Spleen (tissue), 13 donors: ENCODE data around the gene ZC3H14. TPM values are rescaled to one million over a fixed set of nuclear protein-coding genes. Genes with fewer than 3 reads are reported as not detected.

Experiments used
- DNase-seq: peaks from one replicate; pipeline ENCODE4 v3.0.0-alpha.2; 2020
- H3K27ac ChIP-seq, 8 donors: fragments of 200-600 bp; sonication (generic) in 7 of 8; 1 replicate in 4 of 8; 2 replicates in 4 of 8; pipeline versions ENCODE4 v1.5.0 to v1.8.0; 2016 to 2021; ENCODE audit warnings: inconsistent platforms in 4 of 8, mild to moderate bottlenecking in 4 of 8, moderate library complexity in 1 of 8
- H3K27me3 ChIP-seq, 7 donors: fragments of 200-600 bp; sonication (generic) in 6 of 7; replicated peaks in 1 of 7; 1 replicate in 4 of 7; 2 replicates in 3 of 7; pipeline versions ENCODE4 v1.5.0 to v1.8.0; 2016 to 2021; ENCODE audit warnings: inconsistent platforms in 3 of 7, mild to moderate bottlenecking in 1 of 7
- H3K36me3 ChIP-seq, 6 donors: fragments of 200-600 bp; sonication (generic) in 5 of 6; 1 replicate in 4 of 6; 2 replicates in 2 of 6; pipeline versions ENCODE4 v1.5.0 to v1.8.0; 2016 to 2021; ENCODE audit warnings: inconsistent platforms in 2 of 6
- H3K4me1 ChIP-seq, 6 donors: fragments of 200-600 bp; sonication (generic) in 5 of 6; 1 replicate in 3 of 6; 2 replicates in 3 of 6; pipeline versions ENCODE4 v1.5.0 to v1.8.0; 2016 to 2021; ENCODE audit warnings: inconsistent platforms in 3 of 6
- H3K4me3 ChIP-seq, 8 donors: fragments of 200-600 bp; sonication (generic) in 7 of 8; 1 replicate in 4 of 8; 2 replicates in 4 of 8; pipeline versions ENCODE4 v1.5.0 to v1.8.0; 2016 to 2021; ENCODE audit warnings: inconsistent platforms in 4 of 8, mild to moderate bottlenecking in 4 of 8, moderate library complexity in 2 of 8
- H3K9me3 ChIP-seq, 8 donors: fragments of 200-600 bp; sonication (generic) in 7 of 8; 1 replicate in 4 of 8; 2 replicates in 4 of 8; pipeline versions ENCODE4 v1.5.0 to v1.8.0; 2016 to 2021; ENCODE audit warnings: inconsistent platforms in 4 of 8
- CTCF ChIP-seq, 11 experiments: fragments of 200-600 bp in 7 of 11; fragments of 450-650 bp in 4 of 11; sonication (generic) in 4 of 11; IDR thresholded peaks in 8 of 11; conservative IDR thresholded peaks in 3 of 11; 1 replicate in 7 of 11; 2 replicates in 4 of 11; pipeline versions ENCODE4 v1.4.0 to v1.8.0; 2016 to 2021; ENCODE audit warnings: antibody characterized with exemption in 11 of 11, inconsistent platforms in 4 of 11, mild to moderate bottlenecking in 1 of 11
- POLR2A ChIP-seq, 3 donors: fragments of 450-650 bp; IDR thresholded peaks; one replicate each; pipeline ENCODE4 v1.5.1; 2017; ENCODE audit warnings: antibody characterized with exemption in 3 of 3, mild to moderate bottlenecking in 1 of 3
- POLR2AphosphoS5 ChIP-seq, 3 donors: sonication (generic); formaldehyde crosslinking; IDR thresholded peaks; one replicate each; pipeline ENCODE4 v1.5.1; 2017; ENCODE audit warnings: antibody characterized with exemption in 3 of 3
- WGBS, 5 donors: extraction: QIAGEN DNeasy Blood & Tissue Kit in 3 of 5; methylation state at CpG; one replicate each; pipeline versions ENCODE4 v1.1.5 to v1.1.7; 2013 to 2018; 5-methylcytosine and 5-hydroxymethylcytosine counted together
- intact Hi-C: fragments of 100-400 bp; cut with DNase I; formaldehyde crosslinking; loops from one replicate; pipeline ENCODE4 v1.15.0; 2023; ENCODE audit warnings: low total_unique reads
- long read RNA-seq, 2 donors: transcript quantifications; one replicate each; lab custom pipeline, GENCODE V29; 2026
- polyA plus RNA-seq, 3 donors: library from polyadenylated mRNA; stranded (reverse); fragments of 200-250 nt; gene quantifications; one replicate each; pipeline ENCODE4 v1.2.1, GENCODE V29; 2013
- total RNA-seq, 7 donors: library from RNA; depleted of rRNA in 3 of 7; stranded (reverse); fragments of >200 nt in 3 of 7; fragmentation: NEBNext Ultra II Directional in 4 of 7; extraction: Animal tissue kit (Norgen Biotek cat#: 25700) in 4 of 7; gene quantifications; one replicate each; pipeline versions ENCODE4 v1.1.0 to v1.2.1, GENCODE V29; 2016 to 2021
- donor health status: healthy with polysubstance abuse.
- donor health status: DM: no; HTN: no; CAD: no; lungs with moderate emphysema.
- donor health status: DM: no; HTN: no; CAD: no.
- donor health status: Bipolar disorder and iron deficiency.
- donor health status: healthy.
- donor health status: DM: no; HTN: no; CAD: no.
- donor health status: DM: yes; HTN: yes; CAD: no.

The ZC3H14 gene
- total RNA-seq, result 10 to 100 TPM; 39.3 to 78.5 (median 44.8) TPM
- polyA plus RNA-seq, result 10 to 100 TPM; 12.6 to 18.3 (median 12.9) TPM
- long read RNA-seq, donor 1, partial matches to known transcripts, result 0 of 2 reads
- long read RNA-seq, donor 1, other reads (novel, unspliced or antisense), result 0 of 2 reads
- long read RNA-seq, donor 2, partial matches to known transcripts, result 0 of 2 reads
- long read RNA-seq, donor 2, other reads (novel, unspliced or antisense), result 0 of 2 reads

DNA sequence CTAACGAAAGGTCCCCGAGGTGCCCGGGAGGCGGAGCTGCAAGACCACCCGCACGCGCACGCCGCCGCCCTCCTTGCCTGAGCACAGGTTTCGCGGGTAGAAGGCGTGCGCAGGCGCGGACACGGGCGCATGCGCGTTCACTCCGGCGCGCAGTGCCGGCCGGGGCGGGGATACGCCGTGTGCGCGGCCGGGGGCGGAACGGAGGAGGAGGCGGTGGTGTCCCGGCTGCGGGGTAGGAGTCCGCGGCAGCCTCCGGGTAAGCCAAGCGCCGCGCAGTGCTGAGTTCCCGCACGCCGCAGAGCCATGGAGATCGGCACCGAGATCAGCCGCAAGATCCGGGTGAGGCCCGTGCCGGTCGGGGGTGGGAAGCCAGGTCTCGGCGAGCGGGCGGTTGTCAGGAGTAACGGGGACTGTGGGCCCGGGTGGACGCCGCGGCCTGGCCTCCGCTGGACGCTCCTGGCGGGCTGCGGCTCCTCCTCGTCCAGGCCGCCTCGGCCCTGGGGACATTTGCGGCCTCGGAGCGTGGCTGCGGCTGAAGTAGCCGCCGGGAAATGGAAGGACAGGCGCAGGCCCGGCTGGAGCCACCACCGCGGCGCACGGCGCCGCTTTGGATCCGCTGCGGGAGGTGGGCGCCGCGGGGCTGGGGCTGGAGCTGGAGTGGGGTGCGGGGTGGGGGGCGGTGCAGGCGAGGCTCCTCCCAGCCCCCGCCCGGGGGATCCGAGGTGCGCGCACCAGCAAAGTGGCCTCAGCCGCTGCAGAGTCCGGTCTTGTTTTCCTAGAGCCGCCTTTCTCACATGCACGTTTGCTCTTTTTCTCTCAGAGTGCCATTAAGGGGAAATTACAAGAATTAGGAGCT is at the start of gene ZC3H14:
TSS of gene ZC3H14 (plus strand) at position 207 of the 856 bp plus-strand sequence. CDS start at position 304, 97 bp downstream.
- Histone ChIP-seq H3K36me3 (peaks cover under 1 to 8% (median 6%) of the 10 kb centered on the region in 6 donors), H3K27me3 (peaks cover 0 to 11% (median 0%) of the 10 kb centered on the region in 7 donors), H3K4me3 (peak within 1 kb of the TSS; percentile 63 to 96 (median 84)), H3K9me3 (peaks cover 0 to 5% (median 0%) of the 10 kb centered on the region in 8 donors), H3K27ac (peak within 1 kb of the TSS; percentile 32 to 92 (median 89)), H3K4me1 (peaks cover 12 to 40% (median 29%) of the 10 kb centered on the region in 6 donors)
- intact Hi-C loops, result no loop called here
- 0 to 1% (median 0%) methylated on average over 41 to 99 of the region's 99 CpGs for WGBS, 5 donors
- DNase-seq, result peak; percentile 95
- peak; percentile 85 to 93 (median 92) for TF ChIP-seq POLR2AphosphoS5 (IDR thresholded peaks at IDR 0.05)
- TF ChIP-seq POLR2A (IDR thresholded peaks at IDR 0.05), result peak in 1 of 3 donors; percentile 43
- TF ChIP-seq CTCF (IDR thresholded peaks at IDR 0.05 in 8 of 11, conservative IDR thresholded peaks at IDR 0.05 in 3 of 11), result peak in 1 of 11 experiments; percentile 28

DNA sequence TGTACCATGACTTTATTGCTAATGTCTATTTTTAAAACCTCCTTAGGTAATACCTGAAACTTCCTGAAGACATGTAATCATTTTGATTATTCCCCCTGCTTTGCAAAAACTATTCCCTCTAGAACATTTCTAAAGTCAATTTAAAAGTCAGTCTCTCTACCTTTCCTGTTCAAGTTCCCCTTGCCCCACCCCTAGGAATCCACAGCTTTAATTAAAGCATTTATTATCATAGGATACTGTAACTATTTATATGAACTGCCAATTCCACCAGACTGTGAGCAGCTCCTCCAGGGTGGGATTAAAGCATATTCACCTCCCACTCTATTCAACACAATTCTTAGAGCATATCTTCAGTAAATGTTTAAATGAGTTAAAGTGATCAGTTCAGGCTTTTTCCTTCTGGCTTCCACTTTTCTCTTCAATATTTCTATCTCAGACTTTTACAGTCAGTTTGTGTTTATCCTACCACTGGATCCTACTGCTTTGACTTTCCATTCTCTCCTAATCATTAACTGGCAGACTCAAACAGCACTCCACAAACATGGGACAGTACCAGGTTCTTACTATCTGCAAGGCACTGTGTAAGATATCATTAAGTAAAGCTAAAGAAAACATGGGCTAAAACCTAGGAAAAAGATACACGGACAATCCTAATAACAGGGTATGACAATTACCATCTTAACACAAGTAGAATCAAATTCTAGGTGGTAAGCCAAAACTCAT is 47.2 kb upstream of the ZC3H14 start:
- peaks cover 0 to 5% (median 0%) of the 10 kb centered on the region in 7 donors for H3K27me3 ChIP-seq
- H3K9me3 ChIP-seq, result no peaks in the 10 kb centered on the region
- no peaks in the 10 kb centered on the region for H3K4me1 ChIP-seq
- WGBS, 5 donors, result 90 to 96% (median 91%) methylated on average over 1 of the region's 1 CpG
- intact Hi-C loops, result no loop called here
- H3K36me3 ChIP-seq, result no peaks in the 10 kb centered on the region
- TF ChIP-seq POLR2A (IDR thresholded peaks at IDR 0.05) (no peak), CTCF (IDR thresholded peaks at IDR 0.05 in 8 of 11, conservative IDR thresholded peaks at IDR 0.05 in 3 of 11) (no peak), POLR2AphosphoS5 (IDR thresholded peaks at IDR 0.05) (no peak)
- no peak overlapping the region for H3K27ac ChIP-seq
- no peak overlapping the region for H3K4me3 ChIP-seq
- no peak for DNase-seq

- no peaks in the 10 kb centered on the region for H3K36me3 ChIP-seq
- no peak overlapping the region for H3K4me3 ChIP-seq
- no peaks in the 10 kb centered on the region for H3K9me3 ChIP-seq
- no peaks in the 10 kb centered on the region for H3K4me1 ChIP-seq
- TF ChIP-seq CTCF (IDR thresholded peaks at IDR 0.05 in 8 of 11, conservative IDR thresholded peaks at IDR 0.05 in 3 of 11) (no peak), POLR2A (IDR thresholded peaks at IDR 0.05) (no peak), POLR2AphosphoS5 (IDR thresholded peaks at IDR 0.05) (no peak)
- WGBS, 5 donors, result 76 to 81% (median 79%) methylated on average over 7 of the region's 7 CpGs
- peaks cover 0 to 5% (median 0%) of the 10 kb centered on the region in 7 donors for H3K27me3 ChIP-seq
- no peak overlapping the region for H3K27ac ChIP-seq
- DNase-seq, result no peak
- intact Hi-C loops, result no loop called here
Measured at GRCh38 chr14:88516861-88517357, 45.9 kb upstream of the ZC3H14 start.
